Measurements from ENCODE around the gene APOBR.
A peak's percentile ranks its signal among the peaks of the same experiment; 100 is the strongest.
"Not testable (repeated sequence)": the region's sequence is repeated elsewhere in the genome, so short reads cannot be mapped to it uniquely, and the experiment has no call there.

Gene APOBR

GRCh38 chr16:28524681-28525171 lies 30.3 kb downstream of the APOBR start:
- H3K4me3 ChIP-seq (ENCODE audit: low read length): no peak overlapping the region
- no peak for TF ChIP-seq CTCF (conservative IDR thresholded peaks at IDR 0.05; ENCODE audit: low read length)
- DNase-seq (ENCODE audit: low read depth): peak; percentile 22

GRCh38 chr16:28526201-28527099 lies 32.0 kb downstream of the APOBR start:
- TF ChIP-seq CTCF (conservative IDR thresholded peaks at IDR 0.05; ENCODE audit: low read length): no peak
- no peak for DNase-seq (ENCODE audit: low read depth)
- no peak overlapping the region for H3K4me3 ChIP-seq (ENCODE audit: low read length)

- not testable (repeated sequence) for H3K4me3 ChIP-seq (ENCODE audit: low read length)
- peak; percentile 20 for DNase-seq (ENCODE audit: low read depth)
Observed at GRCh38 chr16:28527100-28527785, 32.8 kb downstream of the APOBR start.

- DNase-seq (ENCODE audit: low read depth): no peak
- no peak for TF ChIP-seq CTCF (conservative IDR thresholded peaks at IDR 0.05; ENCODE audit: low read length)
Observed at GRCh38 chr16:28527985-28528384, 33.5 kb downstream of the APOBR start.

GRCh38 chr16:28528463-28528867 lies 34.0 kb downstream of the APOBR start:
- TF ChIP-seq CTCF (conservative IDR thresholded peaks at IDR 0.05; ENCODE audit: low read length): no peak
- no peak for DNase-seq (ENCODE audit: low read depth)
- no peak overlapping the region for H3K4me3 ChIP-seq (ENCODE audit: low read length)

More at GRCh38 chr16:28527985-28528384, 33.5 kb downstream of the APOBR start:
- H3K4me3 ChIP-seq (ENCODE audit: low read length): no peak overlapping the region

- no peak for DNase-seq (ENCODE audit: low read depth)
- no peak overlapping the region for H3K4me3 ChIP-seq (ENCODE audit: low read length)
- TF ChIP-seq CTCF (conservative IDR thresholded peaks at IDR 0.05; ENCODE audit: low read length): no peak
Observed at GRCh38 chr16:28529124-28529523, 34.7 kb downstream of the APOBR start.

- no peak overlapping the region for H3K4me3 ChIP-seq (ENCODE audit: low read length)
- DNase-seq (ENCODE audit: low read depth): peak; percentile 23
- no peak for TF ChIP-seq CTCF (conservative IDR thresholded peaks at IDR 0.05; ENCODE audit: low read length)
Observed at GRCh38 chr16:28531777-28532744, 37.6 kb downstream of the APOBR start.

All from AG10803 (cell line).